GM18505 (cell line): ENCODE measurements around the gene KRTAP4-11.

ENCODE experiments used
- ATAC-seq: cut with Tn5 transposase; IDR thresholded peaks from one replicate; pipeline ENCODE4 v1.9.1; 2021; ENCODE audit not compliant: unreplicated experiment
- POLR2A ChIP-seq: IDR thresholded peaks from 4 replicates; pipeline ENCODE4 v1.6.1; 2011; ENCODE audit warnings: borderline replicate concordance; ENCODE audit not compliant: insufficient read depth, insufficient read length; ENCODE audit errors: extremely low read depth

KRTAP4-11 gene

GRCh38 chr17:41082626-41083025 lies 35.5 kb downstream of the KRTAP4-11 start:
- no peak for ATAC-seq
- no peak for TF ChIP-seq POLR2A

- no peak for ATAC-seq
- TF ChIP-seq POLR2A, result no peak
These were observed 41.4 kb downstream of the KRTAP4-11 start for GRCh38 chr17:41076788-41077187.

DNA sequence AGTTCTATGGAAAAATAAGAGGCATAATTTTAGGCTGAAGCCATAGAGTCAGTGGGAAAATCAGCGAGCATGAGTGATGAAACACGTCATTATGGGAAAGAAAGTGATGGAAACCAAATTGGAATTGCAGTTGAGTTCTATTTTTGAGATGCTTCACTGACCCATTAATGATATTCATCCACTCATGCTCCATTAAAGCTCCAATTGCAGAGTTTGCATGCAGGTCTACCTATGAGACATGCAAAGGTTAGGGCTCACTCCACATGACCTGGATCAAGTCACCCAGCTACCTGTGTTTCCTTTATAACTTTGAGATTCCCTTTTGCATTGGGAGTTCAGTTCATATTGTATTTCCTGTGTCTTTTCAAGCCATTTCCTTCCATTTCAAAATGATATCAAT lies 44.5 kb downstream of the KRTAP4-11 start:
- ATAC-seq, result no peak
- no peak for TF ChIP-seq POLR2A

DNA sequence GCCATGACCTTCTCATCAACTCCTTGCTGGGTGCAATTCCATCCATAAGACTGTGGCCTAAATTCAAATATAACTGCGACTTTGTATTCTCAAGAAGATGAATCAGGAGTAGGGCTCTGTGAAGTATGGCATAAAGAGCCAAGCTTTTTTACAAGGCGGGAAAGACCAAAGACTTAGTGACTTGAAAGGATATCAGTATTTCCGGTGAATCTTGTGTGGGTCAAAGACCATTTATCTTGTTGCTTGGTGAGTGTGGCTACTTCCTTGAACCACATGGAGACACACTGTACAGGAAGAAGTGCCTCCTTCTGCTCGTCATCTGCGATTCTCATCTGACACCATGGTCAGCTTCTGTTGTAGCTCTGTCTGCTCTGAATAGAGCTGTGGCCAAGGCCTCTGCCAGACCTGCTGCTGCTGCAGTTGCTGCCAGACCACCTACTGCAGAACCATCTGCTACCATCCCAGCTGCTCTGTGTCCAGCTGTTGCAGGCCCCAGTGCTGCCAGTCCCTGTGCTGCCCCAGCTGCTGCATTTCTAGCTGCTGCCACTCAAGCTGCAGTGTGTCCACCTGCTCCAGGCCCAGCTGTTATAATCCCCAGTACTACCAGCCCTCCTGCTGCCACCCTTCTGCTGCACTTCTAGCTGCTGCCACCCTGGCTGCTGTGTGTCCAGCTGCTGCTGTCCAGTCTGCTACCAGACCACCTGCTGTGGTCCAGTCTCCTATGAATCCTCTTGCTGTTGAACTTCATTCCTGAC lies 46.4 kb downstream of the KRTAP4-11 start:
- TF ChIP-seq POLR2A, result no peak
- ATAC-seq, result no peak

DNA sequence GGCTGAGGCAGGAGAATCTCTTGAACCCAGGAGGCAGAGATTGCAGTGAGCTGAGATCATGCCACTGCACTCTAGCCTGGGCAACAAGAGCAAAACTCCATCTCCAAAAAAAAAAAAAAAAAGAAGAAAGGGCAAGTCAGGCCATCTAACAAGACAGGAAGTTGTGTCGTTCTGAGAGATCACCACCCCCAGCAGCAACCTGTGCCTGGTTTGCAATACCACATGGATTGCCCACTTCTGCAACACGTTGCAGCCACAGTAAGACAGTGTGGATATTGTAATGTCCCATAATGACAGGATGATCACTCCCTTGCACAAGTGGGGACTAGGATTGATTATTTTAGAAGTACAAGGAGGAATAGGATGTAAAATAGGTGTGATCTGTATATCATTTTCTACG lies 49.1 kb downstream of the KRTAP4-11 start:
- no peak for TF ChIP-seq POLR2A
- ATAC-seq, result no peak

DNA sequence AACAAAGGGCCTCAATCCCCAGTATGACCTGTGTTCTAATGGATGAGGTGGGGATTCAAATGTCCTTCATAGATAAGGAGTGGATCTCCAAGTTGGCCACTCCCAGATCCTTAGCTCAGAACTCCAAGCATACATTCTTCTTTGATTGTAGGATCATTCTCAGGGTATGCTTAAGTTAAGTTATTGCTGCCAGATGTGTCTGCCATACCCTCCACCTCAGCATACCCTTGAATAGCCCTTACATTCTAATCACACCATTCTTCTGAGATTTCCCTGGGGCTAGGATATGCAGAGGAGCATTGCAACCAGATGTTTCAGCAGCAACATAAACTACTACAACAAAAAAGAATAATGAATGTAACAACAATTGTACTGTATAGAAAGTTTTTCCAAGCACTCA lies 50.9 kb downstream of the KRTAP4-11 start:
- TF ChIP-seq POLR2A, result no peak
- no peak for ATAC-seq
